HT1080 (cell line): Measurements from ENCODE around the gene DHX29. TPM values are rescaled to one million over a fixed set of nuclear protein-coding genes. Genes with fewer than 3 reads are reported as not detected.

Source experiments
- DNase-seq: peaks from one replicate; pipeline ENCODE4 v3.0.0-alpha.2; 2015; ENCODE audit warnings: low read depth
- total RNA-seq: library from RNA; depleted of rRNA; stranded (reverse); fragments of >200 nt; shearing (Covaris generic); gene quantifications from 2 replicates; pipeline ENCODE4 v1.2.3, GENCODE V29; 2014

DHX29 gene
- total RNA-seq, 1 experiment from 2014 or later = 23.7 TPM

DNA sequence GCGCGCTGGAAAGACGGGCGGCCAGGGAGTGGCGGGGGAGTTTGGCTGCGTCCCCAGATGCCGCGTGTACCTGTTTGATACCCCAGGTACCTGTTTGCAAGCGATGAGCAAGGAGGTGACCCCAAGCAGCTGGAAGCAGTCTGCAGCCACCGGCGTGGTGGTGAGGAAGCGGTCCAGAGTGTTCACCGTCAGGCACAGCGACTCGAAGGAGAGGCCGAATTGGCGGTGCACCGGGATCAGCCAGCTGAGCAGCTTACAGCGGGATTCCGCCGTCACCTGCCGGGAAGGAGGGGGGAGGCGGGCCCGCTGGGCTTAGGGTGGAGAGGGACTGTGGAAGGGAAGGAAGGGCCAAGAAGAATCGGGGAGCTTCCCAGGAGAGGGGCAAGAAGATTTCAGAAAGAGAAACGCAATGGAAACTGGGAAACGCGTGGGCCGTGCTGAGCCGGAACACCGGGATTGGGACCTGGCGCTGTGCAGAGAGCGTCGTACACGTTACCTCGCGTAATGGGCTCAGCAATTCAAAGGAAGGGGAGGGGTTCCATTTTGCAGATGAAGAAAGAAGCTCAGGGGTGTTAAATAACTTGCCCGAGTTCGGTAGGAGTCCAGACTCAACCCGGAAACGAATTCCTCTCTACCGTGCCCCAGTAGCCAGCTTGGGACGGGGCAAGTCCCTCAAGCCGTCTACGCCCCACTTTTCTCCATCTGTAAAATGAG, 75.1 kb downstream of the DHX29 start:
- no peak for DNase-seq

DNA sequence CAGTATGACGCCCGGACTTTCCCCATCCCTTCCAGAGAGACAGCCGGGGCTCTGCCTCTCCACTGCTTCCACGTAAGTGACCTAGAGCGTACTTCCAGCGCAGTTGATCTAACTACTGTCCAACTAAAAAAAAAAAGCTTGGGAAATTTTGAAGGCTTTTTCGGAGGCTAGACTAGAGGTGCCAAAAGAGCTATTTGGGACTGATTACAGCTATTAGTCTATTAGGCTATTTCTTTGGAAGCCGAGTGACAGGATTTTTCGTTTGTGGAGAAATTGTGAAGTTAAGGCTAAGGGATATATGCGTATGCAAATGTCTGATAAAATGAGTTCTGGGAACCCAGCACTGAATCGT, 75.6 kb downstream of the DHX29 start:
- DNase-seq = no peak

DNA sequence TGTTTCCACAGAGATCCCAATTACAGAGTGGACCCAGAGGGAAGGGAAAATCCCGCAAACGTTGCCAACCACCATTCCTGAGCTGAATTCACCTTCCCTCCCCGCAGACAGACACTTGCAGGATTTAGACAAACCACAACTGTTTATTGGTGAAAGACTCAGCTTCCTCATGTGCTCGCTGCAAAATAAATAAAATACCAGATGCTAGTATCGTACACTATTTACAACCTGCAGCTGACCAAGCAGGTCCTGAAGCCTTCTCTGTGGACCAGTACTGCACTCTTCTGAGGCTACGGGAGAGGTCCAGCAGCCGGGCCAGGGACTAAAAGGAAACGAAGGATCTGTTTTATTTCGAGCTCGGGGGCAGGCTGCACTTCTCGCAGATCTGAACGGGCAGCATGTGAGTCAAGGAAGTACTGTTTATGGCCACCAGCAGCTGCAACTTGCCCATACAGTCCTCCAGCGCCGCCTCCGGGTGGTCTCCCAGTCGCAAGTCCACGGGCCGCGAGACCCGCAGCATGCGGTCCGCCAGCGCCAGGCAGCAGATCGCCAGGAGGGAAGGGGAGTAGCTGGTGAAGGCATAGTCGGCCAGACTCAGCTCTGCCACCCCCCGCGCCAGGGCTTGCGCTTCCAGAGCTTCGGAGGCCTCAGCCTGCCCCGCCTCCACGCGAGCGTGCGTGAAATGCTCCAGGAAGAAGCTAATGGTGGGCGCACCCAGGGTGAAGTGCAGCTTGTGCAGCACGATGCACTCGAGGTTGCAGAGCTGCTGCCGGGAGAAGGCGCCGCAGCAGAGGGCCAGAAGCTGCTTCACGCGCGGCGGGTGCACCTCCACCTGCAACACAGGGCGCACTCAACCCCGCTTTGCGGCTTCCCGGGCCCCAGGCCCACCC, 76.2 kb downstream of the DHX29 start:
- no peak for DNase-seq

DNA sequence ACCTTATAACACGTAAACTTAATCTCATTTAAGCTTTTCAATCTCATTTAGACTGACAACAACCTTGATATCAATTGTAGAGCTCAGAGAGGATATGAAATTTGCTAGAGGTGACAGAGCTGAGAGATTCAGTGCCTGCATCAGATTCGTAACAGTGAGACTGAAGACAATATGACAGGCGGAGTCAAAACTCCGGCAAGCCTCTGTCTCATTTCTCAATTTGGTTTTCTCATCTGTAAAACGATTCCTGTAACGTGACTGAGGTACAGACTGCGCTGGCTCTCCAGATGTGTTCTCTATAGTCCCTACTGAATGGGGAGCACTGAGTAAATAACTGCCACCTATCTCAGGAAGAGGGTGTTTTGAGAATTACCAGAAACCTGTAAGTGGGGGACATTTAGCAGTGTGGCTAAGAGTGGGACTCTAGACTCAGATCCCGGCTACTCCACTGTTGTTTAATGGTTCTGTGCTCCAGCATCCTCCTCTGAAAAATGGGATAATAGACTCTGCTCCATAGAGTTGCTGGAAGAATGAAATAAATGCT, 77.3 kb downstream of the DHX29 start:
- DNase-seq = no peak

DNA sequence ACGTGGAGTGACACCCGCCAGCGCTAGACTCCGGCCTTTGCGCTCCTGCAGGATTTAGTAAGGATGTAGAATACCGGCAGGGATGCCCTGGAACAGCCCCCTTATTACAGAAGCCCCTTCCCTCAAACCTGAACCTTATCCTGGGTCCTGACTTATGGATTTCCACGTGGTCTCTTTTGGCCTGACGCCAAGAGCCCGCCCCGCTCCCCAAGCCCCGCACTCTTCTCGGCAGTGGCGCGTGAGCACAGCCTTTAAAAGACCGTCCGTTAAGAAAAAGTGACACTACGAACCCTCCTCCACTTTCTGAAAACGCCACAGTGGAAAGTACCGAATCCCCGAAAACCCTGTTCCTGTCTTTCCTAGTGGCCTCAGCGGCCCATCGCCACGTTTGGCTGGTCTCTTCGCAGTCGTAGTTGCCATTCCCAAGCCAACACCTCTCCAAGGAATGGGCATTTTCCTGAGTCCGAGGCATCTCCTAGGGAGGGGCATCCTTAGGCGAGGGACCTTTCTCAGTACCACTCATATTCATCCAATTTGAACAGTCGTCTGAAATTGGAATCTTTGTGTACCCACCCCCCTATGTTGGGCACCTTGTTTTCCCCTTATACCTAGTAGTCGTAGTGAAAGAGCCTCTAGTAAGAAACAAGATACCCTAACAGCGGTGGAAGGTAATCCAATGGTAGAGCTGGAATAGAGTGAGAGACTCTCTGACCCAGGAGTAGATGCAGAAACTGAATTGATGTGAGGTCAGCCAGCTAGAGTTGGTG, 79.6 kb downstream of the DHX29 start:
- DNase-seq = no peak

DNA sequence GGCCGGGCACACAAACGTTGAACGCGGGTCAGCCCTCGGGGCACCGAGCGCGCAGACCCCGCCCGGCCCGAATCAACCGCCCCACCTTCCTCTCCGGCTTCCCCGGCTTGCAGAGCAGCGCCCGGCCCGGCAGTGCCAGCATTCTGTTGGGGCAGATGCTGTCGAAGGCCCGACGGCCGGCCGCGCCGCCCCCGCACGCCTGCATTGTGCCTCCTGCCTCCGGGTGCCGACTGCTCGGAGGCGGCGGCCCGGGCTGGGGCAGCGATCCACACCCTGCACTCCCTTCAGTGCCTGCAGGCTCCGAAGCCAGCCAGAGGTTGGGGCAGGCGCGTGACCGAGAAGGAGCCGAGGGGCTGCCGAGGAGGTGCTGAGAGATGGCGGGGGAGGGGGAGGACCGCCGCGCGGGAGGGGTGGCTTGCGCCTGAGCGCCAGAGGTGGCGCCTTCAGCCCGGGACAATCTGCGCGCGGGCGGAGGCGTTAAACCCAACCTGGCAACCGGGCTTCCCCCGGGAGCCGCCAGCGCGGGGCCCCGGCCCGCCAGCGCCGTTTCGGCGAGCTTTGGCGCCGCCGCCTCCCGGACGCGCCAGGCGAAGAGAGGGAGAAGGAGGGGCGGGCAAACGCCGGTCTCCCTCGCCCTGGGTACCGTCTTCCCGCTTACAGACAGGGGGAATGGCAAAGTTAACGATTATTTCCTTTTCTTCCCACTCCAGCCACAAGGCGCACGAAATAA, 80.4 kb downstream of the DHX29 start, which contains the start of gene MCIDAS:
Gene MCIDAS (minus strand): TSS at position 382 of the 730 bp plus-strand sequence. CDS start 177 bp downstream, at position 205.
- DNase-seq = peak; percentile 66

DNA sequence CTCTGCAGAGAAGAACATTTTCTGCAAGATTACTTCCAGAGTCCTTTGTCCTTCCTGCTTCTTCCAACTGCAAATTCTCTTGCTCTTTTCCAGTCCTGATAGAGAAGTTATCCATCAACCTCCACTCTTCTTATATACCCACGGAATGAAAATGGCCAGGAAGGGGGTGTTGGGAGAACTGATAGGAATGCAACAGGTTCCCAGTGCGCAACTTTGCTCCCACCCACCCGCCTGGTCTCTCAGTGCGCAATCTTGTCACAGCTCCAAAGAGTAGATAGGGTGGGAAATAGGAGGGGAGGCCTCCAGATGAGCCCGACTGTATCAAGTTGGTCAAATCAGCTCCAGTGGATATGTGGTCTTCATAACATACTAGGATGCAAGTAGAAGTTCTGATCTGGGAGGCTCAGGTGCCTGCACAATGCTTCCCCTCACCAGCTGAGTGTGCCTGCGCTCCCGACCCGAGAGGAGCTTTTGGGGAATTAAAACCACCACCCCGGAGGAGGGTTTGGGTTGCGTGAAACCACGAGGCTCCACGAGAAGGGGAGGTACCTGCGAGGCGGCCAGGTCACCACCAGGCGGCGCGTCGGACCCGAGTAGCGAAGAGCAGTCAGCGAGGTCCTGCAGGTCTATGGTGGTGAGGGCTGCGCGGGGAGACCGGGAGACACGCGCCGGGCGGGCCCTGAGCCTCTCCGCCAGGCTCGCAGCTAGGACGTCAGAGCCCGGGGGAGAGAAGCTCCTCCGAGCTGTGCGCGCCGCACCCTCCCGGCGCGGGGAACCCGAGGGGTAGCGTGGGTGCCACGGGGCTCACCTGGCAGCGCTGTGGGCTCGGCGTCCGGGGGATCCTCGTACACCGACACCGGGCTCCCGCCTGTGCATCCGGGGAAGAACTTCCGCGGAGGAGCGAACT, 81.2 kb downstream of the DHX29 start:
- peak; percentile 70 for DNase-seq

DNA sequence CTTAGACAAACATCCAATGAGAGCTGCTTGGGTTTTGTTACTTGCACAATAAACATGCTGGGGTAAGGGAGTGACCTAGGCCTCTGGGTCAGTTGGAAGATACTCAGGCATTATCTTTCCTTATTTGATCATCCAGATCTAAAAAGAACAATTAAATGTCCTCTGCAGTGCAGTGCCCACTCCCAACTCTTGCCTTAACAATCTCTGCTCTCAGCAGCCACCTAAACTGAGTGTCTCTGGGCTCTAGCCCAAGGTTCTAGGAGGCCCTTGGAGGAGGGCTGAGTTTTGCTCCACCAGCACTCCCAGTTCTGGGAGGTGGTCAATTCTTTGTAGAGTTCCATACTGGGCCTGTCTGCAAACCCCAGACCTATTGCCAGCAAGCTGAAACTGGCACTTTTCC, 82.1 kb downstream of the DHX29 start:
- DNase-seq = no peak

DNA sequence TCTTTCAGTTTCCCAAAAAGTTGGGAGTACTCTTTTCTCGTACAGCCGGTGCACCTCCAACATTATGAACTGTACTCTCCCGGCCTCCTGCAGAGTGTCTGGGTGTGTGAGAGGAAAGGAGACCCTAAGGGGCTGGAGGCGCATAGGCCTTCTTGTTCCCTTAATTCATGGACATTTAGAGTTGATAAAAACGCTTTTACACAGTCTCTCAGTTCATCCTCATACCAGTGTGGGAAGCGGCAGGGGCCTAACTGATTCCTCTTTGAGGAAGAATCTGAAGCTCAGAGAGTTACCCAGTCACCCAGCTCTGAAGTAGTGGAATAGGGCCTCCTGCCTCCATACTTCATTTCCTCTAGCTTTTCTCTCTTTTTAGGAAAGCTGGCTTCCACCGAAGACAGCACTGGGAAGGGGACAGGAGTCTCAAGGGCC, 83.7 kb downstream of the DHX29 start:
- no peak for DNase-seq

DNA sequence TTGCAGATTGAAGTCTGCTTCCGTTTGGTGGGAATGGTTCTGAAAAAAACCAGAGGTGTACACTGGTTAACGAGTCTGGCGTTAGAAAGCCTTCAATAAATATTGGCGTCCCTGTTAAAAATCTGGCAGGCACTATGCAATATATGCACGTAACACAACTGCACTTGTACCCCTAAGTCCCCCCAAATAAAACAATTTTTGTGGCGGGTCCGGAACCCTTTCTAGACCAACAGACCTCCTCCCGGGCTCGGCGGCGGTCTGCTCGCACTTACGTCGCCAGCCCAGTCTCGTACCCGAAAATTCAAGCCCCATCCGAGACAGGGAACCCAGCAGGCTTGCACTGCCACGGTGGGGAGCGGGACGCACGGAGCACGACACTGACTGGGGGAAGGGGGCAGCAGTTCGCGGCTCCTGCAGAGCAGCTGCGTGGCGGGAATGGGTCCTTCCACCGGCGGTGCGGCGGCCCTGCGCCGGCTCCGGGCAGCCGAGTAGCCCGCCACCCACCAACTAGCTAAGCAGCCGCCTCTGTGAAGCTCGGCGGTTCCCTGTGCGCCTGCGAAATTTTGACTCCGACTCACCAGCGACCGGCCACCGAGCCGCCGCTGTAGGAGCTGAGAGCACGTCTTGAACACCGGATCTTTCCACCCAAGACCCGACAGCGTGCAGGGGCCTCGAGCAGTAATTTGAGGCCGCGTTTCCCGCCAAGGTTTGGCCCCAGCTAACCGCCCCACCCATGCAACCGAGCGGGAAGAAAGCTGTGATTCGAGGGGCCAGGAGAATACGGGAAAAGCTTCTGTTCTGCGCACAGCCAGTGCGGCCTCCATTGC, 84.3 kb downstream of the DHX29 start:
- no peak for DNase-seq

DNA sequence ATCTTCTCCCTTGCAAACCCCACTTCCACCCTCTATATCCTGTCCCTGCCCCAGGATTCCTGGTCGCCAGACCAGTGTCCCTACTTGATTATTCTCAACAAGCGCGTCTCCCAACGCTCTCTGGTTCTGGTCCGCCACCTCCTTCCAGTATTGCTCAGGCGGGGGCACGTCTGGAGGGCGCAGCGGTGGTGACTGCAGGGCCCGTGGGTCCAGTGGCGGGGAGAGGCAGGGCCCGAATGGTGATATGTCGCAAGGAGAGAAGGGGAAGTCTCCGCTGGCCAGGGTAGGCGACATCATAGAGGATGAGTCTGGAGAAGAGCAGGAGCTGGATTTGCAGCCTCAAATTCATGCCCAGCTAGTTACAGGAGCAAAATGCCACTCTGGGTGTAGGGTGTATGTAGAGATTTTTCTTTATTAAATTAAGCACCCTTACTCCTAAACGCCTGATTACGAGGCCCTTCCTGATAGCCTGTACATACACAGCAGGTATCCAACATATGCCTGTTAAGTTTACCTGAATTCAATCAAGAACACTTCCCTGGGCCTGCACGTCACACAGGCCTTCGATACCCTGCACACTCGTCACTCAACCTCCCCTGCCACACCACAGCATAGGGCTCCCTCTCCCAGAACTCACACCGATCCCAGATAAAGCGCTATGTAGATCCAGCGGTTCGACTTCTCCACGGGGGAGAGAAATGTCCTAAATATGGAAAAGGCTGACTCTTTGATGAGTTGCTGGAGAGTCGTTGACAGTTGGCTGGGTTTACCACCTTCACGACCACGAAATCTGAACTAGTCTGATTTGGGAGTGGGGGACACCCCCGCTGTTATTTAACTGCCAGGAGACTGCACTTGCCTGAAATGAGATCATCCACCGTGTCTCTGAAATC, 85.2 kb downstream of the DHX29 start:
- no peak for DNase-seq

DNA sequence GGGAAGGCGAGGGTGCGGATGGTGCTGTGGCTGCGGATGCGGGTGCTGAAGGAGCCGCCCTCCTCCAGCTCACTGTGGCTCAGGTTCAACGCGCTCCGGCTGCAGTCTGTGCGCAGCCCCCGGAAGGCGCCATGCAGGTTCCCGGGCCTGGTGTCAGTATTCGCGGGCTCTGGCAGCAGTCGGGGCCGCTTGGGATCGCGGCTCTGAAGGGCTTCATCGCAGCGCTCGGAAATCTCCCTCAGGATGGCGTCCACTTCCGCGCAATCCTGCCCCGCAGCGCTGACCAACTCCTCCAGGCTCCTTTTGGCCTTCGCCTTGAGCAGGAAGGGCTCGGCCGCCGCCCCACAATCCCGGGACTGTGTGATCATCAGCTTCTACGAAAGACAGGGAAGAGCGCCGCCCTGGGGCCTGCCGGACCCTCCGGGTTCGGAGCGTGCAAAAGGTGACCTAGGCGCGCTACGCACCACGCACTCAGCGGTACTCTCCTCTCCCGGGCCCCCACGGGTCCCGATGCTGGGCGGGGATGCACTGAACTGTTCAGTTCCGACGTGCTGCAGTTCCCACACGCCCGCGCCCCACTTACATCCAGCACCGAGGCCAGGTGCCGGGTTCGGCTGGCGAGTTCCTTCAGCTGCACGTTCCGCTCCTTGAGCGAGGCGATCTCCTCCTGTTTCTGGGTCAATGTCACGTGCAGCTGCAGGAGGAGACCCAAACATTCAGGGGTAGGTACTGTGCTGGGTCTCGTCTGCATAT, 86.9 kb downstream of the DHX29 start:
- DNase-seq = no peak

DNA sequence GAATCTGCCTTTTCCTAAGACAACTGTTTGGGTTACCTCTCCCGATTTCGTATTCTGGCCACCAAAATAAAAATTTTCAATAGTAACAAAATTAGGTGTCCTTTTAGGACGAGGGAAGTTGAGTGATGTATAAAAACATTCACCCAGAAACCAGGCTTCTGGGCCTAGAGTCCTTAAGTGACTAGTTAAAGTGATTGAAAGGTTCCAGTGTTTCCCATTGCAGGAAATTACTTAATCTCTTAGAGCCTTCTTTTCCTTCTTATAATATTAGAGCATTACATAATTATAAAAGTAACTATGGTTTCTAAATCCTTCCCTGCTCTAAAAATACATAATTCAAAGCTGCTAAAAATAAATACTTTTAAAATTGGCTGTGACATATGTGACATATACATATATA, 87.7 kb downstream of the DHX29 start:
- no peak for DNase-seq

DNA sequence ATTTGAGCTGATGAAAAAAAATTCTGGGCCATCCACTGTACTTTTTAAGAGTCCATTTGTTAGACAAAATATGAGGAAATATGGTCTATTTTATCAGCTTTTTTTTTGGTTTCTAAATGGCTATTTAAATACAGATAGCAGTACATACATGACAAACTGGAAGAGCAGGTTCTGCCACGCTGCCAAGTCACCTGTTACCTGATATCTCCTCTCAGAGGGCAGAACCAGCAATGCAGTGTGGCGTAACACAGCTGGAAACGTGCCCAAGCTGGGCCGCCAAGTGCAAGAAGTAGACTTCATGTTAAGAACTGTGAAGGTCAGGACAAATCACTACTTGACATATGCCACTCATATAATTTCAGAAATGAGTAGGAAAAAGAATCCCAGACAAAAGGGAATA, 88.5 kb downstream of the DHX29 start:
- DNase-seq = no peak

DNA sequence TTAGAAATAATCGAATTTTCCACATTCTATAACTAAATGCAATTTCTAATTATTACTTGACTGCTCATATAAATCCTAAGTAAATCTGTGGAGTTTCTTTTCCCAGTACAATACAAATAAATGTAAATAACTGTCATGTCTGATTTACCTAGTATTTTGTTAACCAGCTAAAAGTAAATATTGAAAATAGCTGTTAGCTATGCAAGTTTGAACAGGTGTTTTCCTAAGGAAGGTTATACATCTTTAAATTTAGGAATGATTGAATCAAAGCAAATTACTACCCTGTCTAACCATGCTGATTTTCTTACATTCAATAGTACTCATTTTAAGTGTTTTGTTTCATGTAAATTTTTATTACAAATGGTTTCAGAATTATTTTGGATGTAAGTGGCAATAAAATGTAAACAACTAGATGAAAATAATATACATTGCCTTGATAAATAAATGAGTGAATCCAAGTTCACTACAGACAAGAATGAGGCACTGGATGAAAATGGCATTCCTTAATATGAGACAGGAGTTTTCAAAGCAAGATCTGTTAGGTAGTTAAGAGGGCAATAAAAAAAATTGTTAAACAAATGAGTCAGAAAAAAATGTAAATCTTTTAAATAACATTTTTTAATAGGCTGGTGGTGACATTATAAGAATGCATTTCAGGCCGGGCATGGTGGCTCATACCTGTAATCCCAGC, 96.2 kb downstream of the DHX29 start:
- no peak for DNase-seq
